Fibroblast of mammary gland (primary cell): ENCODE data around the gene GIMAP6.
"Not testable (repeated sequence)": the region's sequence is repeated elsewhere in the genome, so short reads cannot be mapped to it uniquely, and the experiment has no call there.

Experiments
- DNase-seq: peaks from one replicate; pipeline ENCODE4 v3.0.0-alpha.2; 2010; ENCODE audit warnings: low read depth
- H3K4me3 ChIP-seq: 2 replicates; pipeline ENCODE4 v1.5.1; 2011; ENCODE audit warnings: low read depth, mild to moderate bottlenecking, low read length, moderate library complexity; ENCODE audit not compliant: control insufficient read depth
- CTCF ChIP-seq: conservative IDR thresholded peaks from 2 replicates; pipeline ENCODE4 v1.5.1; 2011; ENCODE audit warnings: low read depth, low read length, inconsistent platforms; ENCODE audit not compliant: control insufficient read depth, insufficient read depth

Gene GIMAP6

GRCh38 chr7:150580638-150581394 is 51.4 kb downstream of the GIMAP6 start:
- H3K4me3 ChIP-seq: no peak overlapping the region
- no peak for DNase-seq
- TF ChIP-seq CTCF: no peak

- not testable (repeated sequence) for DNase-seq, H3K4me3 ChIP-seq
These were observed 52.1 kb downstream of the GIMAP6 start for GRCh38 chr7:150579979-150580637.
